SK-N-SH treated with all-trans-retinoic acid at 6 μM for 48 hours (cell line): ENCODE data around the gene RPS4Y2.

Source experiments
- ARNTL ChIP-seq: fragments of 450-650 bp; formaldehyde crosslinking; IDR thresholded peaks from 2 replicates; pipeline ENCODE4 v1.5.0; 2020; ENCODE audit warnings: low read depth, mild to moderate bottlenecking, moderate library complexity, borderline replicate concordance
- BACH2 ChIP-seq: fragments of 250-450 bp; sonication (Bioruptor Pico); IDR thresholded peaks from 2 replicates; pipeline ENCODE4 v1.9.0; 2021; ENCODE audit warnings: mild to moderate bottlenecking, borderline replicate concordance
- CSDC2 ChIP-seq: fragments of 250-450 bp; sonication (Bioruptor Pico); IDR thresholded peaks from 2 replicates; pipeline ENCODE4 v1.5.0; 2020; ENCODE audit warnings: mild to moderate bottlenecking, moderate library complexity
- CSRNP3 ChIP-seq: fragments of 250-450 bp; sonication (Bioruptor Pico); IDR thresholded peaks from 2 replicates; pipeline ENCODE4 v1.5.1; 2021; ENCODE audit warnings: mild to moderate bottlenecking, moderate library complexity
- OSR1 ChIP-seq: fragments of 250-450 bp; sonication (Bioruptor Pico); IDR thresholded peaks from 2 replicates; pipeline ENCODE4 v1.8.0; 2022; ENCODE audit warnings: moderate library complexity, mild to moderate bottlenecking, inconsistent platforms
- RARB ChIP-seq: fragments of 250-450 bp; sonication (Bioruptor Pico); IDR thresholded peaks from 2 replicates; pipeline ENCODE4 v1.8.0; 2021; ENCODE audit warnings: mild to moderate bottlenecking, moderate library complexity
- TCF4 ChIP-seq: fragments of 250-450 bp; sonication (Bioruptor Pico); IDR thresholded peaks from 2 replicates; pipeline ENCODE4 v1.8.0; 2021; ENCODE audit warnings: mild to moderate bottlenecking, moderate library complexity, borderline replicate concordance
- ZC3H10 ChIP-seq: fragments of 250-450 bp; sonication (Bioruptor Pico); IDR thresholded peaks from 2 replicates; pipeline ENCODE4 v1.5.1; 2021; ENCODE audit warnings: mild to moderate bottlenecking, moderate library complexity
- ZFP3 ChIP-seq: fragments of 250-450 bp; sonication (Bioruptor Pico); IDR thresholded peaks from 2 replicates; pipeline ENCODE4 v1.5.0; 2020; ENCODE audit warnings: mild to moderate bottlenecking, moderate library complexity
- ZNF8 ChIP-seq: fragments of 450-650 bp; formaldehyde crosslinking; IDR thresholded peaks from 2 replicates; pipeline ENCODE4 v1.5.0; 2020; ENCODE audit warnings: mild to moderate bottlenecking, moderate library complexity

GRCh38 chrY:20780104-20780654, 24.3 kb downstream of the RPS4Y2 start:
- TF ChIP-seq ARNTL (CRISPR knock-in tag) = no peak
- no peak for TF ChIP-seq BACH2 (CRISPR knock-in tag)
- no peak for TF ChIP-seq ZC3H10 (CRISPR knock-in tag)
- no peak for TF ChIP-seq CSDC2
- no peak for TF ChIP-seq ZNF8 (CRISPR knock-in tag)
- no peak for TF ChIP-seq OSR1 (CRISPR knock-in tag)
- no peak for TF ChIP-seq RARB
- TF ChIP-seq ZFP3 (CRISPR knock-in tag) = no peak
- no peak for TF ChIP-seq CSRNP3 (CRISPR knock-in tag)
- no peak for TF ChIP-seq TCF4 (CRISPR knock-in tag)
